ENCODE results near the gene COMP.
"Not testable (repeated sequence)": the region's sequence is repeated elsewhere in the genome, so short reads cannot be mapped to it uniquely, and the experiment has no call there.

The COMP gene

GRCh38 chr19:18790566-18791314, at the start of gene COMP:
Gene COMP, minus strand, starts transcription at chr19:18791305. Its CDS starts 36 bp downstream, at chr19:18791269.
- DNase-seq (ENCODE audit: low read depth, low spot score) = no peak

GRCh38 chr19:18840288-18841267, 49.5 kb upstream of the COMP start:
- DNase-seq (ENCODE audit: low read depth, low spot score) = no peak

GRCh38 chr19:18839465-18840287, 48.6 kb upstream of the COMP start:
- no peak for DNase-seq (ENCODE audit: low read depth, low spot score)

- no peak for DNase-seq (ENCODE audit: low read depth, low spot score)
These were observed 43.5 kb upstream of the COMP start for GRCh38 chr19:18834644-18834984.

GRCh38 chr19:18833849-18834643, 42.9 kb upstream of the COMP start:
- DNase-seq (ENCODE audit: low read depth, low spot score) = no peak

GRCh38 chr19:18833141-18833476, 42.0 kb upstream of the COMP start:
- no peak for DNase-seq (ENCODE audit: low read depth, low spot score)

GRCh38 chr19:18832306-18833140, 41.4 kb upstream of the COMP start:
- no peak for DNase-seq (ENCODE audit: low read depth, low spot score)

GRCh38 chr19:18831524-18832305, 40.6 kb upstream of the COMP start, which contains the start of gene UPF1:
Gene UPF1, plus strand, starts transcription at chr19:18831959. Its CDS starts 251 bp downstream, at chr19:18832210.
- DNase-seq (ENCODE audit: low read depth, low spot score) = peak; percentile 95

- DNase-seq (ENCODE audit: low read depth, low spot score) = no peak
These were observed 39.4 kb upstream of the COMP start for GRCh38 chr19:18830488-18830887.

GRCh38 chr19:18828786-18829185, 37.7 kb upstream of the COMP start:
- no peak for DNase-seq (ENCODE audit: low read depth, low spot score)

- DNase-seq (ENCODE audit: low read depth, low spot score) = no peak
These were observed 26.5 kb upstream of the COMP start for GRCh38 chr19:18817574-18817973.

- not testable (repeated sequence) for DNase-seq (ENCODE audit: low read depth, low spot score)
These were observed 25.5 kb upstream of the COMP start for GRCh38 chr19:18816645-18817044.

- DNase-seq (ENCODE audit: low read depth, low spot score) = no peak
These were observed 24.6 kb upstream of the COMP start for GRCh38 chr19:18815673-18816072.

GRCh38 chr19:18814063-18814462, 23.0 kb upstream of the COMP start:
- DNase-seq (ENCODE audit: low read depth, low spot score) = no peak

GRCh38 chr19:18811638-18812037, 20.5 kb upstream of the COMP start:
- not testable (repeated sequence) for DNase-seq (ENCODE audit: low read depth, low spot score)

- DNase-seq (ENCODE audit: low read depth, low spot score) = no peak
These were observed 18.2 kb upstream of the COMP start for GRCh38 chr19:18809149-18809868.

GRCh38 chr19:18807861-18808331, 16.8 kb upstream of the COMP start:
- no peak for DNase-seq (ENCODE audit: low read depth, low spot score)

- no peak for DNase-seq (ENCODE audit: low read depth, low spot score)
These were observed 13.5 kb upstream of the COMP start for GRCh38 chr19:18804643-18805042.

All from activated naive CD8-positive, alpha-beta T cell treated with anti-CD3 and anti-CD28 coated beads, Interleukin-2, amount 50 U/mL, for 16 hours (primary cell).